Measurements from ENCODE around the gene GAGE10. TPM values are rescaled to one million over a fixed set of nuclear protein-coding genes. Genes with fewer than 3 reads are reported as not detected.
A peak's percentile ranks its signal among the peaks of the same experiment; 100 is the strongest.

Gene GAGE10
- total RNA-seq, 1 donor from 2014 or later, result not detected

- DNase-seq (ENCODE audit: low read depth), result no peak
- Histone ChIP-seq H3K4me3 (ENCODE audit: low read depth, low read length) (no peak overlapping the region), H3K36me3 (ENCODE audit: control insufficient read depth, insufficient read depth, low read length) (no peaks in the 10 kb centered on the region), H3K27me3 (ENCODE audit: control insufficient read depth, insufficient read depth, low read length) (no peaks in the 10 kb centered on the region)
- TF ChIP-seq CTCF (IDR thresholded peaks at IDR 0.05; ENCODE audit: insufficient read depth, low read length, severe bottlenecking), result no peak
- peak; percentile 58 for FAIRE-seq
These were observed 36.7 kb upstream of the GAGE10 start for GRCh38 chrX:49266523-49267445.

GRCh38 chrX:49268702-49269009 lies 34.8 kb upstream of the GAGE10 start:
- FAIRE-seq, result peak; percentile 86
- no peak for TF ChIP-seq CTCF (IDR thresholded peaks at IDR 0.05; ENCODE audit: insufficient read depth, low read length, severe bottlenecking)
- H3K4me3 ChIP-seq (ENCODE audit: low read depth, low read length), result peak overlapping the region; percentile 44
- no peaks in the 10 kb centered on the region for H3K27me3 ChIP-seq (ENCODE audit: control insufficient read depth, insufficient read depth, low read length)
- no peak for DNase-seq (ENCODE audit: low read depth)
- H3K36me3 ChIP-seq (ENCODE audit: control insufficient read depth, insufficient read depth, low read length), result no peaks in the 10 kb centered on the region

GRCh38 chrX:49269010-49269766 lies 34.3 kb upstream of the GAGE10 start:
- Histone ChIP-seq H3K36me3 (ENCODE audit: control insufficient read depth, insufficient read depth, low read length) (no peaks in the 10 kb centered on the region), H3K4me3 (ENCODE audit: low read depth, low read length) (peak overlapping the region; percentile 53), H3K27me3 (ENCODE audit: control insufficient read depth, insufficient read depth, low read length) (no peaks in the 10 kb centered on the region)
- no peak for TF ChIP-seq CTCF (IDR thresholded peaks at IDR 0.05; ENCODE audit: insufficient read depth, low read length, severe bottlenecking)
- DNase-seq (ENCODE audit: low read depth) (peak; percentile 93), FAIRE-seq (peak; percentile 88)

- peak within 1 kb of the TSS; percentile 53 for H3K4me3 ChIP-seq (ENCODE audit: low read depth, low read length)
- H3K36me3 ChIP-seq (ENCODE audit: control insufficient read depth, insufficient read depth, low read length), result no peaks in the 10 kb centered on the region
- no peak for DNase-seq (ENCODE audit: low read depth)
- TF ChIP-seq CTCF (IDR thresholded peaks at IDR 0.05; ENCODE audit: insufficient read depth, low read length, severe bottlenecking), result no peak
- H3K27me3 ChIP-seq (ENCODE audit: control insufficient read depth, insufficient read depth, low read length), result no peaks in the 10 kb centered on the region
- no peak for FAIRE-seq
These were observed 33.6 kb upstream of the GAGE10 start, which contains the start of gene PPP1R3F for GRCh38 chrX:49269767-49270248. PPP1R3F (plus strand) TSS chrX:49269793; CDS start chrX:49269870, 77 bp downstream.

- no peaks in the 10 kb centered on the region for H3K27me3 ChIP-seq (ENCODE audit: control insufficient read depth, insufficient read depth, low read length)
- no peaks in the 10 kb centered on the region for H3K36me3 ChIP-seq (ENCODE audit: control insufficient read depth, insufficient read depth, low read length)
- no peak for FAIRE-seq
- TF ChIP-seq CTCF (IDR thresholded peaks at IDR 0.05; ENCODE audit: insufficient read depth, low read length, severe bottlenecking), result no peak
- DNase-seq (ENCODE audit: low read depth), result no peak
- peak overlapping the region; percentile 53 for H3K4me3 ChIP-seq (ENCODE audit: low read depth, low read length)
These were observed 33.1 kb upstream of the GAGE10 start for GRCh38 chrX:49270249-49270921.

Data from bronchial epithelial cell (primary cell).